Erythroblast (primary cell): ENCODE data around the gene CACNA1B.
"Not testable (repeated sequence)": the region's sequence is repeated elsewhere in the genome, so short reads cannot be mapped to it uniquely, and the experiment has no call there.

Experiments
- GATA1 ChIP-seq: IDR thresholded peaks from 2 replicates; pipeline ENCODE4 v1.6.1; 2011; ENCODE audit warnings: low read depth, mild to moderate bottlenecking, control low read depth, low read length, moderate library complexity
- POLR2A ChIP-seq: IDR thresholded peaks from 2 replicates; pipeline ENCODE4 v1.6.1; 2011; ENCODE audit warnings: mild to moderate bottlenecking, low read length

- TF ChIP-seq POLR2A, GATA1: not testable (repeated sequence)
Observed at GRCh38 chr9:137877506-137878122, at the start of gene CACNA1B.
